ENCODE measurements around the gene GUCY2C.

The GUCY2C gene

DNA sequence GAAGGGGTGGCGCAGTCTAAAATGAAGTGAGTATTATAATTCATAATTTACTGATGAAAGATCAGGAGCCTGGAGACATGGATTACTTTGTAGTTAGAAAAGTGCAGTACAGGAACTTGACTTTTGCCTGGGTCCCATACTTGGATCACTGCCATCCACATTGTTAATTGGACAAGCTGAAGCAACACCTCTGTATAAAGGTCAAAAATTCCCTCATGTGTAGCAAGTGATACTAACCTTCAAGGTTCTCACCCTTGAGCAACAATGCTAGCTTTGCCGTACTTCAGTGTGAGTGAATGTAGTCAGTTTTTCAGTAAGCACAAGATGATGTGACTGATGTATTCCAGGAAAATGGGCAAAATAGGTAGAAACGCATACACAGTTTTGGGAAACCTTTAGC is 84.1 kb downstream of the GUCY2C start:
- H3K36me3 ChIP-seq (ENCODE audit: control insufficient read depth, insufficient read depth, low read length), result no peaks in the 10 kb centered on the region
- DNase-seq (ENCODE audit: extremely low read depth, insufficient read length), result no peak
- TF ChIP-seq, protein P1, sequence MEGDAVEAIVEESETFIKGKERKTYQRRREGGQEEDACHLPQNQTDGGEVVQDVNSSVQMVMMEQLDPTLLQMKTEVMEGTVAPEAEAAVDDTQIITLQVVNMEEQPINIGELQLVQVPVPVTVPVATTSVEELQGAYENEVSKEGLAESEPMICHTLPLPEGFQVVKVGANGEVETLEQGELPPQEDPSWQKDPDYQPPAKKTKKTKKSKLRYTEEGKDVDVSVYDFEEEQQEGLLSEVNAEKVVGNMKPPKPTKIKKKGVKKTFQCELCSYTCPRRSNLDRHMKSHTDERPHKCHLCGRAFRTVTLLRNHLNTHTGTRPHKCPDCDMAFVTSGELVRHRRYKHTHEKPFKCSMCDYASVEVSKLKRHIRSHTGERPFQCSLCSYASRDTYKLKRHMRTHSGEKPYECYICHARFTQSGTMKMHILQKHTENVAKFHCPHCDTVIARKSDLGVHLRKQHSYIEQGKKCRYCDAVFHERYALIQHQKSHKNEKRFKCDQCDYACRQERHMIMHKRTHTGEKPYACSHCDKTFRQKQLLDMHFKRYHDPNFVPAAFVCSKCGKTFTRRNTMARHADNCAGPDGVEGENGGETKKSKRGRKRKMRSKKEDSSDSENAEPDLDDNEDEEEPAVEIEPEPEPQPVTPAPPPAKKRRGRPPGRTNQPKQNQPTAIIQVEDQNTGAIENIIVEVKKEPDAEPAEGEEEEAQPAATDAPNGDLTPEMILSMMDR (IDR thresholded peaks at IDR 0.05; ENCODE audit: insufficient read depth, low read length, poor library complexity, severe bottlenecking), result no peak
- H3K4me3 ChIP-seq (replicated peaks; ENCODE audit: low read depth, low read length), result no peak overlapping the region
- H3K27me3 ChIP-seq (replicated peaks; ENCODE audit: control insufficient read depth, insufficient read depth, low read length), result no peaks in the 10 kb centered on the region

DNA sequence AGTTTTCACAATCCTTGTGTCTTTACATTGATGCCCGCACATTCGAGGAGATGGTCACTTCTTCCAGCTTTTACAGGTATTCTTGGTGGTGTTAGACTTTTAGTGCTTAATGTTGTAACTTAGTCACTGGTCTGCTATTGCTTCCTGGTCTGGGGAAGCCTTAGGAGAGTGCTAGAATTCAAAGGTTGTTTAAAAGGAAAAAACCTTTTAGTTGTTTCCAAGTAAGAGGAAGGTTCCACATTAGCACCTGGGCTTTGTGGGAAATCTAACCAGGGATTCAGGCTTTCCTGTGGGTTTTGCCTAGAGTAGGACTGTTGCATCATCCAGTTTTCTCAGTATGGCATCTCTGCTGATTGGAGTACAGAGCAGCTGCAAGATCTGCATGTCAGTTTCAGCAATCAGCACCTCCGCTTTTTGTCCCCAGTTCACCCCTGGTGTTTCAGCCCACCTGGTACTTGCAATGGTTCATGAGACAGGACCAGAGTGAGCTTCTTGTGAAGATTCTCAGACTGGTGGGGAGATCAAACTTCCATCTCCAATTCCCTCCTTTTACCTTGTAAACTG is 84.7 kb downstream of the GUCY2C start:
- no peak overlapping the region for H3K4me3 ChIP-seq (replicated peaks; ENCODE audit: low read depth, low read length)
- H3K36me3 ChIP-seq (ENCODE audit: control insufficient read depth, insufficient read depth, low read length), result no peaks in the 10 kb centered on the region
- TF ChIP-seq, protein P1 (IDR thresholded peaks at IDR 0.05; ENCODE audit: insufficient read depth, low read length, poor library complexity, severe bottlenecking), result no peak
- DNase-seq (ENCODE audit: extremely low read depth, insufficient read length), result no peak
- no peaks in the 10 kb centered on the region for H3K27me3 ChIP-seq (replicated peaks; ENCODE audit: control insufficient read depth, insufficient read depth, low read length)

DNA sequence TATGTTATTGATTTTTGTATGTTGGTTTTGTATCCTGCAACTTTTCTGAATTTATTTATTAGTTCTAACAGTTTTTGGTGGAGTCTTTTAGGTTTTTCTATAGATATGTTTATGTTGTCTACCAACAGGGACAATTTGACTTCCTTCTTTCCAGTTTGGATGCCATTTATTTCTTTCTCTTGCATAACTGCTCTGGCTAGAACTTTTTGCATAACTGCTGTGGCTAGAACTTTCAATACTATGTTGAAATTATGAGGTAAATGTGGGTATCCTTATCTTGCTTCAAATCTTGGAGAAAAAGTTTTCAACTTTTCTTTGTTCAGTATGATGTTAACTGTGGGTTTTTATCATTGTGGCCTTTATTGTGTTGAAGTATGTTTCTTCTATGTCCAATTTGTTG is 88.8 kb downstream of the GUCY2C start:
- no peaks in the 10 kb centered on the region for H3K36me3 ChIP-seq (ENCODE audit: control insufficient read depth, insufficient read depth, low read length)
- no peak overlapping the region for H3K4me3 ChIP-seq (replicated peaks; ENCODE audit: low read depth, low read length)
- no peaks in the 10 kb centered on the region for H3K27me3 ChIP-seq (replicated peaks; ENCODE audit: control insufficient read depth, insufficient read depth, low read length)
- TF ChIP-seq, protein P1 (IDR thresholded peaks at IDR 0.05; ENCODE audit: insufficient read depth, low read length, poor library complexity, severe bottlenecking), result no peak
- no peak for DNase-seq (ENCODE audit: extremely low read depth, insufficient read length)

DNA sequence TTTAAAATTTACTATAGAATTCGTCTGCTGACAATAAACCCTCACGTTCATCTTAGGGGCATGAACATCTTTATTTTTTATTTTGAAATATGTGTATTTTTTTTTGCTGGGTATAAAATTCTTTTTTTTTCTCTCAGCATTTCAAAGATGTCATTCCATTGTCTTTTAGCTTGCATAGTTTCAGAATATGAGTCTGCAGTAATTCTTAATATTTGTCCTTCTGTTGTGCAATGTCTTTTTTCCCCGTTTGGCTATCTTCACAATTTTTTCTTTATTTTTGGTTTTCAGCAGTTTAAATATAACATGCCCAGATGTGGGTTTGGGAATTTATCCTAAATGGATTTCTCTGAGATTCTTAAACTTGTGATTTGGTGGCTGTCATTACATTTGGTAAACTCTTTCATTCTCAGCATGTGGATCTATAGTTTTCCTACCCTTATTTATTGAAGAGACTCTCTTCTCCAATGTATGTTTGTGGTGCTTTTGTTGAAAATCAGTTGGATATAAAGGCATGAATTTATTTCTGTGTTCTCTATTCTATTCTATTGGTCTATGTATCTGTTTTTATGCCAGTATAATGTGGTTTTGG is 90.9 kb downstream of the GUCY2C start:
- no peak for DNase-seq (ENCODE audit: extremely low read depth, insufficient read length)
- Histone ChIP-seq H3K27me3 (replicated peaks; ENCODE audit: control insufficient read depth, insufficient read depth, low read length) (no peaks in the 10 kb centered on the region), H3K36me3 (ENCODE audit: control insufficient read depth, insufficient read depth, low read length) (no peaks in the 10 kb centered on the region), H3K4me3 (replicated peaks; ENCODE audit: low read depth, low read length) (no peak overlapping the region)
- TF ChIP-seq, protein P1 (IDR thresholded peaks at IDR 0.05; ENCODE audit: insufficient read depth, low read length, poor library complexity, severe bottlenecking), result no peak

DNA sequence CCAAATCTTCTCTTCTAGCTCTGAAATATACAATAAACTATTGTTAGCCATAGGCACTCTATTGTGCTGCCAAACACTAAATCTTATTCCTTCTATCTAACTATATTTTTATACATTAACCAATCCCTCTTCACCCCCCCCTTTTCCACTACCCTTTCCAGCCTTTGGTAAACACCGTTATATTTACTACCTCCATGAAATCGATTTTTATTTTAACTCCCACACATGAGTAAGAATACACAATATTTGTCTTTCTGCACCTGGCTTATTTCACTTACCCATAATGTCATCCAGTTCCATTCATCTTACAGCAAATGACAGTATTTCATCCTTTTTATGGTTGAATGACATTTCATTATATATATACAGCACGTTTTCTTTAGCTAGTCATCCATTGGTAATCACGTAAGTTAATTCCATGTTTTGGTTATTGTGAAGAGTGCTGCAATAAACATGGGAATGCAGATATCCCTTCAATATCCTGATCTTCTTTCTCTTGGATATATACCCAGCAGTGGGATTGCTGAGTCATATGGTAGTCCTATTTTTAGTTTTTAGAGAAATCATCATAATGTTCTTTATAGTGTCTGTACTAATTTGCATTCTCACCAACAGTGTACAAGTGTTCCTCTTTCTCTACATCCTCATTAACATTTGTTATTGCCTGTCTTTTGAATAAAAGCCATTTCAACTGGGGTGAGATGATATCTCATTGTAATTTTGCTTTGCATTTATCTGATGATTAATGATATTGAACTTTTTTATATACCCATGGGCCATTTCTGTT is 94.5 kb downstream of the GUCY2C start:
- Histone ChIP-seq H3K27me3 (replicated peaks; ENCODE audit: control insufficient read depth, insufficient read depth, low read length) (no peaks in the 10 kb centered on the region), H3K36me3 (ENCODE audit: control insufficient read depth, insufficient read depth, low read length) (no peaks in the 10 kb centered on the region), H3K4me3 (replicated peaks; ENCODE audit: low read depth, low read length) (no peak overlapping the region)
- TF ChIP-seq, protein P1 (IDR thresholded peaks at IDR 0.05; ENCODE audit: insufficient read depth, low read length, poor library complexity, severe bottlenecking), result no peak
- DNase-seq (ENCODE audit: extremely low read depth, insufficient read length), result no peak

Measured in GM06990 (cell line).